NT2/D1 (cell line): Measurements from ENCODE around the gene CNPY2.

Experiments used
- SUZ12 ChIP-seq: IDR thresholded peaks from 2 replicates; pipeline ENCODE4 v1.6.1; 2011; ENCODE audit not compliant: insufficient read length, insufficient read depth; ENCODE audit errors: extremely low read depth
- YY1 ChIP-seq: IDR thresholded peaks from 2 replicates; pipeline ENCODE4 v1.6.1; 2011; ENCODE audit not compliant: insufficient read length, insufficient read depth
- ZNF274 ChIP-seq: IDR thresholded peaks from 2 replicates; pipeline ENCODE4 v1.6.1; 2011; ENCODE audit warnings: mild to moderate bottlenecking, low read depth, low read length

GRCh38 chr12:56308714-56309113 is 7.1 kb downstream of the CNPY2 start:
- no peak for TF ChIP-seq YY1
- no peak for TF ChIP-seq ZNF274
- no peak for TF ChIP-seq SUZ12
